Gastrocnemius medialis (tissue), 4 donors: Measurements from ENCODE around the gene KRT79.

Source experiments
- POLR2A ChIP-seq, 2 donors: fragments of 450-650 bp; IDR thresholded peaks; one replicate each; pipeline ENCODE4 v1.6.1; 2017; ENCODE audit warnings: antibody characterized with exemption in 2 of 2, mild to moderate bottlenecking in 2 of 2, moderate library complexity in 2 of 2
- TF ChIP-seq, protein P1 (sequence below), 5 experiments: fragments of 450-650 bp in 3 of 5; fragments of 200-600 bp in 2 of 5; sonication (generic) in 2 of 5; IDR thresholded peaks in 4 of 5; conservative IDR thresholded peaks in 1 of 5; 1 replicate in 4 of 5; 2 replicates in 1 of 5; pipeline ENCODE4 v1.5.1; 2016 to 2019; ENCODE audit warnings: antibody characterized with exemption in 5 of 5, mild to moderate bottlenecking in 3 of 5, moderate library complexity in 3 of 5

DNA sequence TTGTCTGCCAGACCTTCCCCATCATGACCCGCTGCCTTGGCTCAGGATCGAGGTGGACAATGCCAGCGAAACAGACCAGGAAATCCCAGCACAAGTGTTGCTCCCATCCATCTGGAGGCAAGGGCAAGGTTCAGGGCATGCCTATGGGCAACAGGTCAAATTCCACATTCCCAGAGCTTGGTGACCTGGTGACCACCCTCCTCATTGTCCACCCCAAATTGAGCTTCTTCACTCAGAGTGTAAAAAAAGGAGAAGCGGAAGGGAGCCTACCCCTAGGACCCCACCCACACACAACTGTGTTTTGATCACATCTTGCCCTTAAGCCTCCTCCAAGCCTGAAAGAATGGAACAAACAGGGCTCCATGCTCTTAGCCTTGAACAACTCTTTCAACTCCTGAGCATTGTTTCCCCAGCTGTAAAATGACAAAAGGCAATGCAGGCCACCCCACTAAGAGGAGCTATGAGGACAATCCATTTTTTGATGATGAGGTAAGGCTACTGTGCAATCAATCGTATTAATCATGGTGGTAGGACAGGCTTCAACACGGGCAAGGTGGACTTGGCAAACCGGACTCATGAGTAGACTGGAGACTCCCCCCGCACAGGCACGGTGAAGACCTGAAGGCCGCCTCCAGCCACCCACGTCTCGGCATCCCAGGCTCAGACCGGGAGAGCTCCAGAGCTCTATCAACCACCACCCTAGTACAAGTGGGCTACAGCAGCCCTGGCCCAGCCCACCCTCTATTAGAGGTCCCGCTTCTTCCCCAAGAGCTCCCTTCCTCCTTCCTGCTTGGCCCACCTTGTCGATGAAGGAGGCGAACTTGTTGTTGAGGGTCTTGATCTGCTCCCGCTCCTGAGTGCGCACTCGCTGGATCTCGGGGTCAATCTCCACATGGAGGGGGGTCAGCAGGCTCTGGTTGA lies 866 bp downstream of the KRT79 start:
- TF ChIP-seq, protein P1, sequence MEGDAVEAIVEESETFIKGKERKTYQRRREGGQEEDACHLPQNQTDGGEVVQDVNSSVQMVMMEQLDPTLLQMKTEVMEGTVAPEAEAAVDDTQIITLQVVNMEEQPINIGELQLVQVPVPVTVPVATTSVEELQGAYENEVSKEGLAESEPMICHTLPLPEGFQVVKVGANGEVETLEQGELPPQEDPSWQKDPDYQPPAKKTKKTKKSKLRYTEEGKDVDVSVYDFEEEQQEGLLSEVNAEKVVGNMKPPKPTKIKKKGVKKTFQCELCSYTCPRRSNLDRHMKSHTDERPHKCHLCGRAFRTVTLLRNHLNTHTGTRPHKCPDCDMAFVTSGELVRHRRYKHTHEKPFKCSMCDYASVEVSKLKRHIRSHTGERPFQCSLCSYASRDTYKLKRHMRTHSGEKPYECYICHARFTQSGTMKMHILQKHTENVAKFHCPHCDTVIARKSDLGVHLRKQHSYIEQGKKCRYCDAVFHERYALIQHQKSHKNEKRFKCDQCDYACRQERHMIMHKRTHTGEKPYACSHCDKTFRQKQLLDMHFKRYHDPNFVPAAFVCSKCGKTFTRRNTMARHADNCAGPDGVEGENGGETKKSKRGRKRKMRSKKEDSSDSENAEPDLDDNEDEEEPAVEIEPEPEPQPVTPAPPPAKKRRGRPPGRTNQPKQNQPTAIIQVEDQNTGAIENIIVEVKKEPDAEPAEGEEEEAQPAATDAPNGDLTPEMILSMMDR (IDR thresholded peaks at IDR 0.05 in 4 of 5, conservative IDR thresholded peaks at IDR 0.05 in 1 of 5) = no peak
- TF ChIP-seq POLR2A (IDR thresholded peaks at IDR 0.05) = no peak
